Keratinocyte (primary cell): Measurements from ENCODE around the gene PDE10A.

Source experiments
- CTCF ChIP-seq, 3 experiments: IDR thresholded peaks in 1 of 3; conservative IDR thresholded peaks in 1 of 3; optimal IDR thresholded peaks in 1 of 3; 2 replicates in 2 of 3; 3 replicates in 1 of 3; pipeline versions ENCODE3 to v1.5.1; 2011; ENCODE audit warnings: low read length in 3 of 3, mild to moderate bottlenecking in 3 of 3, moderate library complexity in 2 of 3, control low read depth in 1 of 3, inconsistent platforms in 1 of 3; ENCODE audit not compliant: insufficient read depth in 2 of 3; ENCODE audit errors: extremely low read depth in 1 of 3
- EZH2 ChIP-seq: IDR thresholded peaks from one replicate; pipeline ENCODE4 v1.6.1; 2012; ENCODE audit warnings: inconsistent platforms, mild to moderate bottlenecking, low read length, moderate library complexity

- no peak for TF ChIP-seq CTCF (optimal IDR thresholded peaks at IDR 0.05 in 1 of 3, IDR thresholded peaks at IDR 0.05 in 1 of 3, conservative IDR thresholded peaks at IDR 0.05 in 1 of 3; ENCODE audit: extremely low read depth in 1 of 3, insufficient read depth in 2 of 3, low read length in 3 of 3)
- TF ChIP-seq EZH2, result no peak
Observed at GRCh38 chr6:165627366-165627765, 35.7 kb downstream of the PDE10A start.
